ENCODE results near the gene GALE. TPM values are rescaled to one million over a fixed set of nuclear protein-coding genes. Genes with fewer than 3 reads are reported as not detected.
"Not testable (repeated sequence)": the region's sequence is repeated elsewhere in the genome, so short reads cannot be mapped to it uniquely, and the experiment has no call there.

Gene GALE
- total RNA-seq, result 10 to 100 TPM; 26.3 to 27.3 TPM

DNA sequence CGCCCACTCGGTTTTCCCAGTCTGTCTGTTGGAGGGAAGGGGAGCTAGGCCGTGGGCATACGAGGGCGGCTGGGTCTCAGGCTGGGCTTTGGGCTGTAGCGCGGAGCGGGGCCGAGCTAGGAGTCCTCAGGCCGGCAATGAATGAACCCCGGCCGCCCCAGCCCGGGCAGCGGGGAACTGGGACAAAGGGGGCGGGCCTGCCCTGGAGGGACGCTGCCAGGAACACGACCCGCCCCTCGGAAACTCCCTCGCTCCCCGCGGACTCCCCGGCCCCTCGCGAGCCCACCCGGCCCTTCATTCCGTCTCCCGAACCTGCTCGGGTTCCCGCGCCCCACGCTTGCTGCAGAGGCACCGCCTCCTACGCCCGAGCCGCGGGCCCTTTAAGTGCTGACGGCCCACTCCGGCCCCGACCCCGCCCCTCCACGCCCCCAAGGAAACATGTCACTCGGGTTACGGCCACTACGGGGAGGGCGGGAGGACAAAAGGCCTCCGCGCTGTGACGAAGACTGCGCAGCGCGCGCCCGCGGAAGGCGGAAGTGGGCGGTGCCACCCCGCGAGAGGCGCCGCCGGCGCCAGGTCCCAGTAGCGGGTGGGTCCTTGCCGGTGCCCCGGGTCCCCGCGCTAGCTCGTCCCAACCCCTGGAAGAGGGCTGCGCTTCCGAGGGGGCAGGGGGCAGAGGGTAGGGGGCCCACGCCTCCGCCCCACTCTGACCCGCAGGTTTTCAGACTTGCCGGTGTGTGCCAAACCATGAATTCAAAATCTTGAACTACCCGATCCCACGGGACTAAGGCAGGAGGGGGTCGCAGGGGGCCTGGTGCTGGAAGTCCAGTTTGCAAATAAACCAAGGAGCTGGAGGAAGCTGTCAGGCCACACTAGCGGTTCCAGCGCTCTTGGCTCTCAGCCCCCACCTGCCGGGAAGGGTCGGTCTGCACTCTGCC lies at the start of gene GALE:
TSS of gene GALE (minus strand) at position 355 of the 938 bp plus-strand sequence. CDS start 1,747 bp downstream, outside the sequence.
- WGBS, result under 1% methylated on average over 61 of the region's 82 CpGs
- H3K36me3 ChIP-seq, result no peaks in the 10 kb centered on the region
- TF ChIP-seq POLR2AphosphoS5 (IDR thresholded peaks at IDR 0.05), result peak; percentile 97
- peak; percentile 74 for TF ChIP-seq POLR2A (IDR thresholded peaks at IDR 0.05)
- TF ChIP-seq, protein P1, sequence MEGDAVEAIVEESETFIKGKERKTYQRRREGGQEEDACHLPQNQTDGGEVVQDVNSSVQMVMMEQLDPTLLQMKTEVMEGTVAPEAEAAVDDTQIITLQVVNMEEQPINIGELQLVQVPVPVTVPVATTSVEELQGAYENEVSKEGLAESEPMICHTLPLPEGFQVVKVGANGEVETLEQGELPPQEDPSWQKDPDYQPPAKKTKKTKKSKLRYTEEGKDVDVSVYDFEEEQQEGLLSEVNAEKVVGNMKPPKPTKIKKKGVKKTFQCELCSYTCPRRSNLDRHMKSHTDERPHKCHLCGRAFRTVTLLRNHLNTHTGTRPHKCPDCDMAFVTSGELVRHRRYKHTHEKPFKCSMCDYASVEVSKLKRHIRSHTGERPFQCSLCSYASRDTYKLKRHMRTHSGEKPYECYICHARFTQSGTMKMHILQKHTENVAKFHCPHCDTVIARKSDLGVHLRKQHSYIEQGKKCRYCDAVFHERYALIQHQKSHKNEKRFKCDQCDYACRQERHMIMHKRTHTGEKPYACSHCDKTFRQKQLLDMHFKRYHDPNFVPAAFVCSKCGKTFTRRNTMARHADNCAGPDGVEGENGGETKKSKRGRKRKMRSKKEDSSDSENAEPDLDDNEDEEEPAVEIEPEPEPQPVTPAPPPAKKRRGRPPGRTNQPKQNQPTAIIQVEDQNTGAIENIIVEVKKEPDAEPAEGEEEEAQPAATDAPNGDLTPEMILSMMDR (IDR thresholded peaks at IDR 0.05), result peak in 2 of 4 experiments; percentile 24 to 29
- H3K27ac ChIP-seq, result peak within 1 kb of the TSS; percentile 83 to 87
- H3K4me1 ChIP-seq (replicated peaks), result peaks cover 12% of the 10 kb centered on the region
- peak; percentile 96 for DNase-seq (ENCODE audit: low spot score)
- no peaks in the 10 kb centered on the region for H3K9me3 ChIP-seq
- peak within 1 kb of the TSS; percentile 84 to 87 for H3K4me3 ChIP-seq
- intact Hi-C loops (cut with DNase I), result loop anchor here (10.0 kb wide), 1 partner anchor 224 kb away; no protein-coding TSS in a partner anchor
- no peaks in the 10 kb centered on the region for H3K27me3 ChIP-seq (replicated peaks; ENCODE audit: insufficient read depth)

DNA sequence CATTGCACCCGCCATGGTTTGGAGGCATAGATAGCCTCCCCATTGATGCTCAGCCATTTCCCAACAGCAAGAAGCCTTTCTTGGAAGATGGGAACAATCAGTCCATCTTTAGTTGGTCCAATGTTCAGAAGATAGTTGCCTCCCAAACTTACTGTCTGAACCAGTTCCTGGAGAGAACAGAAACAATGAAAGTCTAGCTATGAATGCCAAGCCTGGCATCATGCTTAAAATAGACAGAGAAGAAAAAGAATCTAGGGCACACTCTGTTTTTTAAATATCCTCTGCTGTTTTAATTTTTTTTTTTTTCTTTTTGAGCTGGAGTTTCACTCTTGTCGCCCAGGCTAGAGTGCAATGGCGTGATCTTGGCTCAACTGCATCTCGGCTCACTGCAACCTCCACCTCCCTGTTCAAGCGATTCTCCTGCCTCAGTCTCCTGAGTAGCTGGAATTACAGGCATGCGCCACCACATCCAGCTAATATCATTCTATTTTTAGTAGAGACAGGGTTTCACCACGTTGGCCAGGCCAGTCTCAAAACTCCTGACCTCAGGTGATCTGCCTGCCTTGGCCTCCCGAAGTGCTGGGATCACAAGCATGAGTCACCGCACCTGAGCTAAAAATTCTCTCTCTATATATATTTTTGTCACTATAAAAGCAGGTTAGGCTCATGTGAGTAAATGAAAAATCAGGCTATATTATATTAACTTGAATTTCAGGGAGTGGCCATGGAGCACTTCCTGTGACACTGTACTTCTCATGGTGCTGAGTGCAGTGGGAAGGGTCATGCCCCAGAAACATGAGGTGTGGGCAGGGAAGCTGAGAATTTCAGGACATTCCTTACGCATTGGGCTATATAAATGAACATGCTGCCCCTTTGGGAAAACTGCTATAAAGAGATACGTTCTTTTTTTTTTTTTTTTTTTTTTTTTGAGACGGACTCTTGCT lies 48.4 kb upstream of the GALE start:
- H3K4me3 ChIP-seq, result no peak overlapping the region
- no peaks in the 10 kb centered on the region for H3K36me3 ChIP-seq
- H3K27ac ChIP-seq, result no peak overlapping the region
- H3K27me3 ChIP-seq (replicated peaks; ENCODE audit: insufficient read depth), result no peaks in the 10 kb centered on the region
- H3K9me3 ChIP-seq, result no peaks in the 10 kb centered on the region
- no peaks in the 10 kb centered on the region for H3K4me1 ChIP-seq (replicated peaks)
- WGBS, result 93% methylated on average over 12 of the region's 12 CpGs
- DNase-seq (ENCODE audit: low spot score), result no peak
- intact Hi-C loops (cut with DNase I), result no loop called here
- TF ChIP-seq POLR2A (IDR thresholded peaks at IDR 0.05), result no peak
- TF ChIP-seq, protein P1 (IDR thresholded peaks at IDR 0.05), result no peak
- TF ChIP-seq POLR2AphosphoS5 (IDR thresholded peaks at IDR 0.05), result no peak

DNA sequence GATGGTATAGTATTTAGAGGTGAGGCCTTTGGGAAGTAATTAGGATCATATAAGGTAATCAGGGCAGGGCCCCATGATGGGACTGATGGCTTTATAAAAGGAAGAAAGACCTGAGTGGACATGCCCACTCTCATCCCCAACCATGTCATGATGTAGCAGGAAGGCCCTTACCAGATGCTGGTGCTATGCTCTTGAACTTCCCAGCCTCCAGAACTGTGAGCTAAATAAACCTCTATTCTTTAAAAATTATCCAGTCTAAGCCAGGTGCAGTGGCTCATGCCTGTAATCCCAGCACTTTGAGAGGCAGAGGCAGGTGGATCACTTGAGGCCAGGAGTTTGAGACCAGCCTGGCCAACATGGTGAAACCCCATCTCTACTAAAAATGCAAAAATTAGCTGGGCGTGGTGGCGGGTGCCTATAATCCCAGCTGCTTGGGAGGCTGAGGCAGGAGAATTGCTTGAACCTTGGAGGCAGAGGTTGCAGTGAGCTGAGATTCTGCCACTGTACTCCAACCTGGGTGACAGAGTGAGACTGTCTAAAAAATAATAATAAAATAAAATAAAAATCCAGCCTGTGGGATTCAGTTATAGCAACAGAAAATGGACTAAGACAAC lies 47.0 kb upstream of the GALE start:
- H3K4me1 ChIP-seq (replicated peaks); H3K9me3 ChIP-seq; intact Hi-C loops (cut with DNase I); H3K27ac ChIP-seq; H3K27me3 ChIP-seq (replicated peaks; ENCODE audit: insufficient read depth); DNase-seq (ENCODE audit: low spot score); H3K36me3 ChIP-seq; H3K4me3 ChIP-seq: not testable (repeated sequence)
- 100% methylated on average over 2 of the region's 2 CpGs for WGBS

DNA sequence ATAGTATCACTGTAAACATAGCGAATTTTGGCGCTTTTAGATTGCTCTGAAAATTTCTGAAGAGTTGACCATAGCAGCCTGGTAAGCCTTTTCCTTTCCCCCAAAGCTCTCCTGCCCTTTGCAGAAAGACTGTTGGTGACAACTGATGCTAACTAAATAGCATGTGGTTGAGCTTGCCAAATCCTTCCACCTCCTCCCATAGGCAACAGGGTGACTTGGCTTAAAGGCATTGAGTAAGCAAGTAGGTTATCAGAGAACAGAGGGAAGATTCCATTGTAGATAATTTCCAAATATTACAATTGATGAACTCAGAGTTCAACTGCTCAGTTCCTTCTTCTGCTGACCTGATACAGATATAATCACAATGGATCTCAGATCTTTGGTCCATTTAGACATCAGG lies 44.6 kb upstream of the GALE start:
- intact Hi-C loops (cut with DNase I), result no loop called here
- Histone ChIP-seq H3K4me3 (no peak overlapping the region), H3K4me1 (replicated peaks) (no peaks in the 10 kb centered on the region), H3K27ac (no peak overlapping the region), H3K36me3 (no peaks in the 10 kb centered on the region), H3K27me3 (replicated peaks; ENCODE audit: insufficient read depth) (no peaks in the 10 kb centered on the region), H3K9me3 (no peaks in the 10 kb centered on the region)
- 96% methylated on average over 2 of the region's 2 CpGs for WGBS
- no peak for TF ChIP-seq POLR2AphosphoS5 (IDR thresholded peaks at IDR 0.05)
- TF ChIP-seq, protein P1 (IDR thresholded peaks at IDR 0.05), result no peak
- no peak for TF ChIP-seq POLR2A (IDR thresholded peaks at IDR 0.05)
- DNase-seq (ENCODE audit: low spot score), result no peak

DNA sequence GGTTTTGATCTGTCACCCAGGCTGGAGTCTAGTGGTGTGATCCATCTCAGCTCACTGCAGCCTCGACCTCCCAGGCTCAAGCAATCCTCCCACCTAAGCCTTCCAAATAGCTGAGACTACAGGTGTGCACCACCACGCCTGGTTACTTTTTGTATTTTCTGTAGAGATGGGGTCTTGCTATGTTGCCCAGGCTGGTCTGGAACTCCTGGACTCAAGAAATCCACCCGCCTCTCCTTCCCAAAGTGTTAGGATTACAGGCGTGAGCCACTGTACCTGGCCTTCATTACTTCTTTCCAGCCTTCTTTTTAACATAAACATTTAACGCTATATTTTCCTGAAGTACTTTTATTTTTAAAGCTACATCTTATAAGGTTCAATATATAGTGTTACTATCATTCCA lies 43.1 kb upstream of the GALE start:
- Histone ChIP-seq H3K4me1 (replicated peaks) (no peaks in the 10 kb centered on the region), H3K27ac (no peak overlapping the region), H3K27me3 (replicated peaks; ENCODE audit: insufficient read depth) (no peaks in the 10 kb centered on the region), H3K9me3 (no peaks in the 10 kb centered on the region), H3K36me3 (no peaks in the 10 kb centered on the region), H3K4me3 (no peak overlapping the region)
- TF ChIP-seq POLR2A (IDR thresholded peaks at IDR 0.05), result no peak
- TF ChIP-seq, protein P1 (IDR thresholded peaks at IDR 0.05), result no peak
- TF ChIP-seq POLR2AphosphoS5 (IDR thresholded peaks at IDR 0.05), result no peak
- DNase-seq (ENCODE audit: low spot score), result no peak
- 98% methylated on average over 5 of the region's 5 CpGs for WGBS
- intact Hi-C loops (cut with DNase I), result no loop called here

All from prostate gland (tissue), 2 donors.